AG04449 (cell line): ENCODE measurements around the gene MOGAT2.
A peak's percentile ranks its signal among the peaks of the same experiment; 100 is the strongest.

Experiments used
- CTCF ChIA-PET: fragments of 350-600 bp; formaldehyde crosslinking; extraction: SDS; loops from one replicate; lab custom pipeline; 2021; ENCODE audit warnings: antibody characterized with exemption; lab: Yijun Ruan, JAX
- POLR2A ChIA-PET: fragments of 400-600, 350-600 bp; formaldehyde crosslinking; extraction: SDS; loops from one replicate; lab custom pipeline; 2020; ENCODE audit warnings: antibody characterized with exemption, inconsistent platforms; lab: Yijun Ruan, JAX
- DNase-seq: peaks from one replicate; pipeline ENCODE4 v3.0.0-alpha.2; 2010; ENCODE audit warnings: low read depth, low spot score
- H3K4me3 ChIP-seq: 2 replicates; pipeline ENCODE4 v1.5.1; 2011; ENCODE audit warnings: low read depth, mild to moderate bottlenecking, control low read depth, low read length
- CTCF ChIP-seq: IDR thresholded peaks from one replicate; pipeline ENCODE4 v1.5.1; 2011; ENCODE audit warnings: mild to moderate bottlenecking, moderate library complexity, low read length, control low read depth, inconsistent platforms; ENCODE audit not compliant: insufficient read depth; ENCODE audit errors: missing control alignments

The MOGAT2 gene

GRCh38 chr11:75717608-75718418 lies at the start of gene MOGAT2:
Gene MOGAT2 (plus strand): TSS chr11:75717838. CDS start chr11:75717889, 51 bp downstream.
- ChIA-PET POLR2A (no interaction called here), CTCF (interaction anchor here (1.6 to 2.6 kb wide), 2 partner anchors 8 to 11 kb away, joined by 6 to 17 read pairs; no protein-coding TSS in a partner anchor)
- H3K4me3 ChIP-seq: no peak within 1 kb of the TSS
- TF ChIP-seq CTCF: no peak
- no peak for DNase-seq

DNA sequence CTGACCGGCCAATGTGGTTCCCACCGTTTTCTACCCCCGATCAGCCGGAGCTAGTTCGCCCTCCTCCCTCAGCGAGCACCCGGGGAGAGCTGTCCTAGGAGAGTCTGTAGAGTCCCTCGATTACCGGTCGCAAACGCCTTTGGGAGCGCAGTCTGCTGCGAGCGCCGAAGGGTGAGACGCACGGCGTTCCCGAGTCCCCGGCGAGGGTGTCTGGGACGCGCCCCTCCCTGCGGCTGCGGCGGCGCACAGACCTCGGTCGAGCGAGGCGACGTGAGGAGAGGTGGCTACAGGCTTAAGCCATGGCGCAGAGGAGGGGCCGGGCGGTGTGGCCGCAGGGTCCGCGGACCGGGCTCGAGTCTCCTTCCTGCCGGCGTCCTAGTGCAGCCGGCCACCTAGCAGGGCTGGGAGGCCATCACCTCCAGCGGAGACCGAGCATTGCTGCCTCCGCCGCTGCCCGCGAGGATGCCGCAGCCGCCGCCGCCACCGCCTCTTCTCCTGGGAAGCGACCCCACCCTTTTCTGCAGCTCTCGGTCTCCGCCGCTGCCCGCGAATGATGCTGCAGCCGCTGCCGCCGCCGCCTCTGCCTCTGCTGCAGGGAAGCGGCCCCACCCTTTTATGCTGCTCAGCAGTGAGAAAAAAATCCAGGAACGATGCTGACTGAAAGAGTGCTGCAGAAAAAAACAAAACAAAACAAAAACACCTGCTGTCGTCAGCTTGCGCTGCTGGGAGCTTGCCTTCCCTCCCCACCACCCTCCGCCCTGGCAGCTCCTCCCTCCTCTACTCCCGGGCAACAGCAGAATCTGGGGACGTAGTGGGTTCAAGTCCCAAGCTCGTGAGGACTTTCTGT lies 49.0 kb upstream of the MOGAT2 start, which contains the start of gene MAP6:
TSS of gene MAP6 (minus strand) at position 588 of the 847 bp plus-strand sequence. CDS start 669 bp downstream, outside the sequence.
- DNase-seq: no peak
- peak within 1 kb of the TSS; percentile 58 for H3K4me3 ChIP-seq
- ChIA-PET CTCF (interaction anchor here (1.0 to 1.3 kb wide), 3 partner anchors 16 to 73 kb away, joined by 3 to 4 read pairs (median 3); no protein-coding TSS in a partner anchor), POLR2A (no interaction called here)
- no peak for TF ChIP-seq CTCF

DNA sequence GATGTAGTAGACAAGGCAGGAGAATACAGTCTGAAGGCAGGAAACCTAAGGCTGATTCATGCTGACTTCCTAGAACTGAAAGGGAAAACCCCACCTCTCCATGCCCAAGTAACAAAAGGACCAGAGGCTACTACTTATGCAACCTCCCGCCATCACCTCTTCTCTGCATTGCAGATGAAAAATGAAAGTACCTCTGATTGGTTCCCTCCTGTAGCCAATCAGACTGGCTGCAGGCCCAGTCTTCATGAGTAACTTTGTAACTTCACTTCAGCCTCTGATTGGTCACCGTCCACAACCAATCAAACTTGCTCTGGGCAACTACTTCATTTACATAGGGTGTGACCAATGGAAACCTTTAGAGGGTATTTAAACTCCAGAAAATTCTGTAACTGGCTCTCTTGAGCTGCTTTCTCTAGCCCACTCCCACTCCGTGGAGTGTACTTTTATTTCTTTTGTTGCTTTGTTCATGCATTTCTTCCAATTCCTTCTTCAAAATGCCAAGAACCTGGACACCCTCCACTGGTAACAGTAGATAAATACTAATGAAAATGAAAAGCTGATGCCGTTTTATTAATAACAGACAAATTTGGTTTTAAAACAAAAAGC lies 43.6 kb upstream of the MOGAT2 start:
- ChIA-PET CTCF (interaction anchor here (1.6 kb wide), 2 partner anchors 10 to 124 kb away, joined by 3 to 7 read pairs; no protein-coding TSS in a partner anchor), POLR2A (no interaction called here)
- no peak for TF ChIP-seq CTCF
- no peak for DNase-seq
- H3K4me3 ChIP-seq: no peak overlapping the region

DNA sequence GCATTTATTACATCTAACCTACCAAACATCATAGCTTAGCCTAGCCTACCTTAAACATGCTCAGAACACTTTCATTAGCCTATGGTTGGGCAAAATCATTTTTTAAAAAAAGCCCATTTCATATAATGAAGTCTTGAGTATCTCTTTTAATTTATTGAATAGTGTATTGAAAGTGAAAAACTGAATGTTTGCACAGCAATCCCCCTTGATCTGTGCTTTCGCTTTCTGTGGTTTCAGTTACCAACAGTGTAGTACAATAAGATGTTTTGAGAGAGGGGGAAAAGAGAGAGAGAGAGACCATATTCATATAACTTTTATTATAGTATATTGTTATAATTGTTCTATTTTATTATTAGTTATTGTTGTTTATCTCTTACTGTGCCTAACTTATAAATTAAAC lies 40.4 kb upstream of the MOGAT2 start:
- POLR2A ChIA-PET: no interaction called here
- no peak for TF ChIP-seq CTCF
- no peak overlapping the region for H3K4me3 ChIP-seq
- CTCF ChIA-PET: no interaction called here
- DNase-seq: no peak

DNA sequence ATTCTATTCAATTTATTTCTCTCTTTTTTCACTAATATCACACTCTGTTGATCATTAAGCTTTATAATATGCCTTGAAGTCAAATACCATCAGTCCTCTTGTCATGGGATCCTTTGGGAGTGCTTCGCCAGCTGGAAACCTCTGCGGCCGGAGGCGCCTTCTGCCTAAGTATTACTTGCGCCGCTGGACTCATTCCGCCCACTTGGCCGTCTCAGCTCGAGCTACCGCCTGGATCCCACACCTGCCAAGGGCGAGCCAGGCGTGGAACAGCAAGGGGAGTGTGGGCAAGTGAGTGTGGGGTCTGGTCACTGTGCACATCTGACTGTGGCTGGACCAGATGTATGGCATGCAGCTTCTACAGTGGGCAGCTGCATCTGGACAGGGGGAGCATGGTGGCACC lies 39.7 kb upstream of the MOGAT2 start:
- CTCF ChIA-PET: interaction anchor here (0.7 to 2.9 kb wide), 3 partner anchors 28 to 290 kb away, joined by 3 to 15 read pairs (median 3); no protein-coding TSS in a partner anchor
- no peak for DNase-seq
- H3K4me3 ChIP-seq: no peak overlapping the region
- no peak for TF ChIP-seq CTCF
- POLR2A ChIA-PET: no interaction called here
